ENCODE results near the gene ALPL.

DNA sequence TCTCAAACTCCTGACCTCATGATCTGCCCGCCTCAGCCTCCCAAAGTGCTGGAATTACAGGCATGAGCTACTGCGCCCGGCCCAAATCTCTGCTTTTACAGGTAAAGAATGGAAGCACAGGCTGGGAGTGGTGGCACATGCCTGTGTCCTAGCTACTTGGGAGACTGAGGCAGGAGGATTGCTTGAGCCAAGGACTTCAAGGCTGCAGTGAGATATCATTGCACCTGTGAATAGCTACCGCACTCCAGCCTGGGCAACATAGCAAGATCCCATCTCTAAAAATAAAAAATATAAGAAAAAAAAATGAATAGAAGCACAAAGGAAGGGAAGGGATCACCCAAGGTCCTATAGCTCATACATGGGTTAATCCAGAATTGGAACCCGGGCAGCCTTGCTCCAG, 15.0 kb downstream of the ALPL start:
- TF ChIP-seq POLR2A (IDR thresholded peaks at IDR 0.05) = no peak
- TF ChIP-seq, protein P1, sequence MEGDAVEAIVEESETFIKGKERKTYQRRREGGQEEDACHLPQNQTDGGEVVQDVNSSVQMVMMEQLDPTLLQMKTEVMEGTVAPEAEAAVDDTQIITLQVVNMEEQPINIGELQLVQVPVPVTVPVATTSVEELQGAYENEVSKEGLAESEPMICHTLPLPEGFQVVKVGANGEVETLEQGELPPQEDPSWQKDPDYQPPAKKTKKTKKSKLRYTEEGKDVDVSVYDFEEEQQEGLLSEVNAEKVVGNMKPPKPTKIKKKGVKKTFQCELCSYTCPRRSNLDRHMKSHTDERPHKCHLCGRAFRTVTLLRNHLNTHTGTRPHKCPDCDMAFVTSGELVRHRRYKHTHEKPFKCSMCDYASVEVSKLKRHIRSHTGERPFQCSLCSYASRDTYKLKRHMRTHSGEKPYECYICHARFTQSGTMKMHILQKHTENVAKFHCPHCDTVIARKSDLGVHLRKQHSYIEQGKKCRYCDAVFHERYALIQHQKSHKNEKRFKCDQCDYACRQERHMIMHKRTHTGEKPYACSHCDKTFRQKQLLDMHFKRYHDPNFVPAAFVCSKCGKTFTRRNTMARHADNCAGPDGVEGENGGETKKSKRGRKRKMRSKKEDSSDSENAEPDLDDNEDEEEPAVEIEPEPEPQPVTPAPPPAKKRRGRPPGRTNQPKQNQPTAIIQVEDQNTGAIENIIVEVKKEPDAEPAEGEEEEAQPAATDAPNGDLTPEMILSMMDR (IDR thresholded peaks at IDR 0.05) = no peak

Data from uterus (tissue), 2 donors.